Kidney (tissue), 14 donors: ENCODE data around the gene WDR45. TPM values are rescaled to one million over a fixed set of nuclear protein-coding genes. Genes with fewer than 3 reads are reported as not detected.

Experiments
- DNase-seq, 5 donors: peaks; one replicate each; pipeline ENCODE4 v3.0.0-alpha.2; 2013 to 2020
- FAIRE-seq: peaks from 2 replicates; lab custom pipeline; 2012; peaks lifted over from hg19 to GRCh38; lab: Jason Lieb, UNC
- H3K27ac ChIP-seq, 2 donors: one replicate each; pipeline ENCODE4 v1.7.0; 2013; ENCODE audit warnings: low read depth in 2 of 2, low read length in 2 of 2, inconsistent platforms in 1 of 2
- H3K27me3 ChIP-seq: one replicate; pipeline ENCODE4 v1.7.1; 2013; ENCODE audit warnings: low read length, inconsistent platforms; ENCODE audit not compliant: control insufficient read depth, insufficient read depth
- H3K36me3 ChIP-seq, 3 donors: one replicate each; pipeline versions ENCODE4 v1.7.0 to v1.7.1; 2013; ENCODE audit warnings: low read length in 3 of 3, control low read depth in 1 of 3, inconsistent platforms in 1 of 3; ENCODE audit not compliant: insufficient read depth in 3 of 3, control insufficient read depth in 2 of 3
- H3K4me1 ChIP-seq, 3 donors: one replicate each; pipeline versions ENCODE4 v1.7.0 to v1.7.1; 2013; ENCODE audit warnings: low read length in 3 of 3, inconsistent platforms in 1 of 3, low read depth in 1 of 3; ENCODE audit not compliant: control insufficient read depth in 2 of 3, insufficient read depth in 2 of 3
- H3K4me3 ChIP-seq, 3 donors: one replicate each; pipeline versions ENCODE4 v1.7.0 to v1.8.1; 2013; ENCODE audit warnings: low read length in 3 of 3, control low read depth in 1 of 3, inconsistent platforms in 1 of 3
- H3K9ac ChIP-seq, 3 donors: one replicate each; pipeline versions ENCODE4 v1.7.0 to v1.7.1; 2013; ENCODE audit warnings: low read length in 3 of 3, control low read depth in 1 of 3, inconsistent platforms in 1 of 3
- H3K9me3 ChIP-seq, 3 donors: one replicate each; pipeline versions ENCODE4 v1.7.0 to v1.7.1; 2013; ENCODE audit warnings: low read length in 3 of 3, control low read depth in 1 of 3, inconsistent platforms in 1 of 3; ENCODE audit not compliant: control insufficient read depth in 2 of 3, insufficient read depth in 1 of 3
- CTCF ChIP-seq: IDR thresholded peaks from 3 replicates; pipeline ENCODE4 v1.5.1; 2012; ENCODE audit warnings: mild to moderate bottlenecking, moderate library complexity, borderline replicate concordance; ENCODE audit not compliant: insufficient read depth; ENCODE audit errors: extremely low read depth
- intact Hi-C: fragments of 100-400 bp; cut with DNase I; formaldehyde crosslinking; loops from one replicate; pipeline ENCODE4 v1.11.1; 2022
- polyA plus RNA-seq: library from polyadenylated mRNA; stranded (reverse); fragments of 350-450 nt; fragmentation: Illumina TruSeq; extraction: RNeasy Lipid Tissue Mini Kit (QIAGEN cat#74804); gene quantifications from one replicate; pipeline ENCODE4 v1.2.3, GENCODE V29; 2014; ENCODE audit warnings: low read depth, low replicate concordance; ENCODE audit not compliant: insufficient read depth
- total RNA-seq: library from RNA; stranded (reverse); fragmentation: NEBNext Ultra II Directional; extraction: Animal tissue kit (Norgen Biotek cat#: 25700); gene quantifications from one replicate; pipeline ENCODE4 v1.2.1, GENCODE V29; 2021
- donor health status: control.
- donor health status: control.
- donor health status: control.
- donor health status: control.
- donor health status: control.
- donor health status: DM: yes; HTN: yes; CAD: no.
- donor health status: Normal renal cell carcinoma (clear cell type).

WDR45 gene
- total and polyA plus RNA-seq, 2 donors from 2014 or later: 67.4 to 72.4 TPM

GRCh38 chrX:49064735-49065134, 15.0 kb downstream of the WDR45 start:
- no peak for TF ChIP-seq CTCF

GRCh38 chrX:49064303-49064702, 15.4 kb downstream of the WDR45 start:
- FAIRE-seq (no peak), DNase-seq (peak in 1 of 5 donors; percentile 75)
- Histone ChIP-seq H3K4me1 (peaks cover 0 to 6% (median 0%) of the 10 kb centered on the region in 3 donors), H3K9me3 (no peaks in the 10 kb centered on the region), H3K36me3 (no peaks in the 10 kb centered on the region), H3K9ac (no peak overlapping the region), H3K4me3 (no peak overlapping the region), H3K27ac (no peak overlapping the region), H3K27me3 (no peaks in the 10 kb centered on the region)
- TF ChIP-seq CTCF: no peak
- intact Hi-C loops: no loop called here

More at GRCh38 chrX:49064735-49065134, 15.0 kb downstream of the WDR45 start:
- Histone ChIP-seq H3K27ac (no peak overlapping the region), H3K4me1 (peaks cover 0 to 6% (median 0%) of the 10 kb centered on the region in 3 donors), H3K36me3 (no peaks in the 10 kb centered on the region), H3K9ac (no peak overlapping the region), H3K4me3 (no peak overlapping the region), H3K27me3 (no peaks in the 10 kb centered on the region), H3K9me3 (no peaks in the 10 kb centered on the region)
- intact Hi-C loops: no loop called here
- FAIRE-seq: no peak
- no peak for DNase-seq

- no peak for FAIRE-seq
- TF ChIP-seq CTCF: no peak
Measured at GRCh38 chrX:49063715-49064114, 16.0 kb downstream of the WDR45 start.

GRCh38 chrX:49061916-49062315, 17.8 kb downstream of the WDR45 start:
- H3K27ac ChIP-seq: no peak overlapping the region
- no peak overlapping the region for H3K4me3 ChIP-seq
- peaks cover 0 to 6% (median 0%) of the 10 kb centered on the region in 3 donors for H3K4me1 ChIP-seq
- no peaks in the 10 kb centered on the region for H3K9me3 ChIP-seq
- FAIRE-seq (no peak), DNase-seq (no peak)
- intact Hi-C loops: no loop called here
- no peaks in the 10 kb centered on the region for H3K36me3 ChIP-seq
- H3K9ac ChIP-seq: no peak overlapping the region
- no peak for TF ChIP-seq CTCF
- H3K27me3 ChIP-seq: no peaks in the 10 kb centered on the region

More at GRCh38 chrX:49063715-49064114, 16.0 kb downstream of the WDR45 start:
- Histone ChIP-seq H3K36me3 (no peaks in the 10 kb centered on the region), H3K4me3 (no peak overlapping the region), H3K27me3 (no peaks in the 10 kb centered on the region), H3K27ac (no peak overlapping the region), H3K4me1 (peaks cover 0 to 6% (median 0%) of the 10 kb centered on the region in 3 donors), H3K9me3 (no peaks in the 10 kb centered on the region), H3K9ac (no peak overlapping the region)
- intact Hi-C loops: no loop called here
- no peak for DNase-seq
